ENCODE results near the gene ATG9B.
A peak's percentile ranks its signal among the peaks of the same experiment; 100 is the strongest.

Gene ATG9B

DNA sequence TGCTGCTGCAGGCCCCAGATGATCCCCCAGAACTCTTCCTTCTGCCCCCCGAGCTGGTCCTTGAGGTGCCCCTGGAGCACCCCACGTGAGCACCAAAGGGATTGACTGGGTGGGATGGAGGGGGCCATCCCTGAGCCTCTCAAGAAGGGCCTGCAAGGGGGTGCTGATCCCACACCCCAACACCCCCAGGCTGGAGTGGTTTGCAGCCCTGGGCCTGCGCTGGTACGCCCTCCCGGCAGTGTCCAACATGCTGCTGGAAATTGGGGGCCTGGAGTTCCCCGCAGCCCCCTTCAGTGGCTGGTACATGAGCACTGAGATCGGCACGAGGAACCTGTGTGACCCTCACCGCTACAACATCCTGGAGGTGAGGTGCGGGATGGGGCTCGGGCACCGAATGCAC is 25.3 kb downstream of the ATG9B start:
- DNase-seq (ENCODE audit: low spot score) = no peak

- no peak for DNase-seq (ENCODE audit: low spot score)
These were observed 26.0 kb downstream of the ATG9B start for GRCh38 chr7:150998341-150998740.

- no peak for DNase-seq (ENCODE audit: low spot score)
These were observed 26.5 kb downstream of the ATG9B start for GRCh38 chr7:150997817-150998216.

DNA sequence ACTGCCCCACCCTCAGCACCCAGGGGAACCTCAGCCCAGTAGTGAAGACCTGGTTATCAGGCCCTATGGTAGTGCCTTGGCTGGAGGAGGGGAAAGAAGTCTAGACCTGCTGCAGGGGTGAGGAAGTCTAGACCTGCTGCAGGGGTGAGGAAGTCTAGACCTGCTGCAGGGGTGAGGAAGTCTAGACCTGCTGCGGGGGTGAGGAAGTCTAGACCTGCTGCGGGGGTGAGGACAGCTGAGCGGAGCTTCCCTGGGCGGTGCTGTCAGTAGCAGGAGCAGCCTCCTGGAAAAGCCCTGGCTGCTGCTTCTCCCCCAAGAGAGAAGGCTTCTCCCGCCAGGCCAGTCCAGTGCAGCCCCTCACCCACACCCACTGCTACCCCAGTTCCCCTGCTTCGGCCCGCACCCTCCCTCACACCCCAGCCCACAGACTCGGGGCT is 27.2 kb downstream of the ATG9B start:
- no peak for DNase-seq (ENCODE audit: low spot score)

DNA sequence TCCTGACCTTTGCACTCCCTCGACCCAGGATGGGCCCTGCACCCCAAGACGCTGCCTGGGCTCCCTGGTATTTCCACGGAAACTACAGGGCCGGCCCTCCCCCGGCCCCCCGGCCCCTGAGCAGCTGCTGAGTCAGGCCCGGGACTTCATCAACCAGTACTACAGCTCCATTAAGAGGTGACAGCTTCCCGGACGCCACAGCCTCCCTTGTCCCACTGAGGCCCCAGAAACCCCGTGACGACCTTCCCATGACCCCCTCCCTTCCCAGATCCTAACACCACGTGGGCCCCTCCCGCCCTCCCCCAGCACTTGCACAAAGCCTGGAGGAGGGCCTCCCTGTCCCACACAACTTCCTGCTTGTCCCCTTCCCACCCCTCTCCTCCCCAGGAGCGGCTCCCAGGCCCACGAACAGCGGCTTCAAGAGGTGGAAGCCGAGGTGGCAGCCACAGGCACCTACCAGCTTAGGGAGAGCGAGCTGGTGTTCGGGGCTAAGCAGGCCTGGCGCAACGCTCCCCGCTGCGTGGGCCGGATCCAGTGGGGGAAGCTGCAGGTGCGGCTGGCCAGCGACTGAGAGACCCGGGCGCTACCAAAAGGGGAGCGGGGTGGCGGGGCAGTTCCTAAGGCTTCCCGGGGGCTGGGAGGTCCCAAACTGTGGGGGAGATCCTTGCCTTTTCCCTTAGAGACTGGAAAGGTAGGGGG is 27.8 kb downstream of the ATG9B start:
- no peak for DNase-seq (ENCODE audit: low spot score)

GRCh38 chr7:150994838-150995510 is 29.3 kb downstream of the ATG9B start:
- no peak for DNase-seq (ENCODE audit: low spot score)

DNA sequence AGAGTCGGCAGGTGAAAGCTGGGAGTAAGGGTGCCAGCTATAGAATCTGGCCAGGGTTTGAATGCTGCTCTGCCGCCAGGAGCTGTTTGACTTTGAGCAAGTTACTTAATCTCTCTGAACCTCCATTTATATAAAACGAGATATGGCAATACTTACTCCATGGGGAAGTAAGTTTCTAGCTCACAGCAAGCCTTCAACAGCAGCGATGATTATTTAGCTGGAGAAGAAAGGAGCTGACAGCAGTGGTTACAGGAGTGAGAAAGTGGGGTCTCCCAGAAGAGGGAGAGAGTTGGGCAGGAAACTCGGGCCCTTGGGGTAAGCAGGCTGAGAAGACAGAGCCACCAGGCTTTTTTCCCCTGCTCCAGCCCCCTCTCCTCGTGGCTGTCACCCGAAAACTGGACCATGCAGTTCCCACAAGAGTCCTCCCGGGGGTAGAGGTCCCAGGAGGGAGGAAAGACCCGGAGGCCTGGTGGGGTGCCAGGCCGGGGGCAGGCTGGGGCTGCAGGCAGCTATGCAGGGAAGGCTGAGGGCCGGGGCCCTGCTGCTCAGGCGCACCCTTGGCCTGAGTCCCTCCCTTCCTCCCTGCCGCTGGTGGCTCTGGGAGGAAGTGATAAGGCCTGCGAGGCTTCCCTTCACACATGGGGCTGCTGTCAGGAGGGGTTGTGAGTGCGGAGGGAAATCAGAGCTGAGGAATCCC is 30.0 kb downstream of the ATG9B start:
- no peak for DNase-seq (ENCODE audit: low spot score)

DNA sequence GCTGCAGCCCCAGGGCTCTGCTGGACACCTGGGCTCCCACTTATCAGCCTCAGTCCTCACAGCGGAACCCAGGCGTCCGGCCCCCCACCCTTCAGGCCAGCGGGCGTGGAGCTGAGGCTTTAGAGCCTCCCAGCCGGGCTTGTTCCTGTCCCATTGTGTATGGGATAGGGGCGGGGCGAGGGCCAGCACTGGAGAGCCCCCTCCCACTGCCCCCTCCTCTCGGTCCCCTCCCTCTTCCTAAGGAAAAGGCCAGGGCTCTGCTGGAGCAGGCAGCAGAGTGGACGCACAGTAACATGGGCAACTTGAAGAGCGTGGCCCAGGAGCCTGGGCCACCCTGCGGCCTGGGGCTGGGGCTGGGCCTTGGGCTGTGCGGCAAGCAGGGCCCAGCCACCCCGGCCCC is 30.8 kb downstream of the ATG9B start:
- no peak for DNase-seq (ENCODE audit: low spot score)

GRCh38 chr7:150992833-150993302 is 31.4 kb downstream of the ATG9B start:
- peak; percentile 62 for DNase-seq (ENCODE audit: low spot score)

- DNase-seq (ENCODE audit: low spot score) = no peak
These were observed 32.1 kb downstream of the ATG9B start for GRCh38 chr7:150992051-150992640.

DNA sequence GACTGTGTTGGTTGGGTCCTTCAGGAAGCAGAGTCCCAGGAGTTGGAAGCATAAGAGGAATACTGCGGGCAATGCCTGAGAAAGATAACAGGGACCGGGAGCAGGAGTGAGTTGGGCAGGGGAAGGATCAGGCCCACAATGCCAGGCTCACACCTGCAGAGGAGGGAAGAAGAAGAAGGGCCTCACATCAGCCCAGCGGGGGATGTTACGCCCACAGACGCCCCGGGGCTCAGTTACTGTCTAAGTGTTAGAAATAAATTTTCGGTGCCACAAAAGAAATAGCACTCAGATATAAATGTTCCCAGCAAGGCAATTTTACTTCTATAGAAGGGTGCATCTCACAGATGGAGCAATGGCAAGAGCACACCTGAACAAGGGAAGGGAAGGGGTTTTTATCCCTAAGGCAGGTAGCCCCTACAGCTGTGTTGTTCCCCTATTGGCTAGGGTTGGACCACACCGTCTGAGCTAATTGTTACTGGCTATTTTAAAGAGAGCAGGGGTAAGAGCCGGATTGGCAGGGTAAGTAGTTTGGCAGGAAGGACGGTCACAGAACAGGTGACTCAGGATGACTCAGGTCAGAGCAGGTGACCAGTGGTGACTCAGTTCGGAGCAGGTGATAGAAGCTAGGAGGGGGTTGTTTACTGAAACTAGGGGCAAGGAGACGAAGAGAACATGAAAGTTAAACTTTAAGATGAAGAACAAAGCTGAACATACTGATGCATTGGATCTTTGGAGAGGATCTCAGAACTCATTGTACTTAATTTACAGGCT is 33.7 kb downstream of the ATG9B start, which contains the start of gene NOS3:
Gene NOS3, plus strand, starts transcription at position 602 of the 771 bp plus-strand sequence. CDS start 2,787 bp downstream, outside the sequence.
- no peak for DNase-seq (ENCODE audit: low spot score)

DNA sequence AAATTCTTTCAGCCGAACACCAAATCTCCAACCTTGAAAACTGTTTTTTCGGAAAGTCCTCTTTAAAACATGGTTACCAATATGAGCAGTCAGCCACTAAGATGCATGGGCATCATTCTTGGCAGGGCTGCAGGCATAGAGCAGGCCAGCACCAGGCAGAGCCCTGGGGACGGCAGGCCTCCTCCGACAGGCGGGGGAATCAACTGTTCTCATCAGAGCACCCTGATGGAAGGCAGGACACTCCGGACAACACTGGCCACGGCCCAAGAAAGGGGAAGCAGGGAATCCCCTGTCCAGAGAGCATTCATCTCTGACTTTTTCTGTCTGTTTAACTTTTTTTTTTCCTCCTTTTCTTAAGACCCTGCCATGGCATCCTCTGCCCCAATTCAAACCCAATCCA is 34.8 kb downstream of the ATG9B start:
- DNase-seq (ENCODE audit: low spot score) = no peak

- DNase-seq (ENCODE audit: low spot score) = peak; percentile 72
These were observed 35.8 kb downstream of the ATG9B start for GRCh38 chr7:150988230-150989226.

DNA sequence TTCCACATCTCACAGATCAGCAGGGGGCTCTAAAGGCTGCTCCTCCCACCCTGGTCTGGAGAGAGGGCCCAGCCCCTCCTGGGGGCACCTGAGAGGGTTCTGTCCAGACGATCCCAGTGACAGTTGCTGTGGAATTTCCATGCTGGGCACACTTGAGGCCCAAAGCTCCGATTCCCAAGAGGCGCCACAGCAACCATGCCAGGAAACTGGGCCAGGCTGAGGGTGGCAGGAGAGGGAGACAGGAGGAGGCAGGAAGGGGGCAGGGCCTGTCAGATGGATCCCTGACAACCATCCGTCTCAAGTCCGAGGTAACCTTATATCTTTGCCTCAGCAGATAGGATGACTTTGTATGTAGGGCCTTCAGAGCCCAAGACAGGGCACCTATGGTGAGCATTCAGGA is 37.7 kb downstream of the ATG9B start:
- DNase-seq (ENCODE audit: low spot score) = no peak

GRCh38 chr7:150986099-150986512 is 38.2 kb downstream of the ATG9B start:
- peak; percentile 80 for DNase-seq (ENCODE audit: low spot score)

DNA sequence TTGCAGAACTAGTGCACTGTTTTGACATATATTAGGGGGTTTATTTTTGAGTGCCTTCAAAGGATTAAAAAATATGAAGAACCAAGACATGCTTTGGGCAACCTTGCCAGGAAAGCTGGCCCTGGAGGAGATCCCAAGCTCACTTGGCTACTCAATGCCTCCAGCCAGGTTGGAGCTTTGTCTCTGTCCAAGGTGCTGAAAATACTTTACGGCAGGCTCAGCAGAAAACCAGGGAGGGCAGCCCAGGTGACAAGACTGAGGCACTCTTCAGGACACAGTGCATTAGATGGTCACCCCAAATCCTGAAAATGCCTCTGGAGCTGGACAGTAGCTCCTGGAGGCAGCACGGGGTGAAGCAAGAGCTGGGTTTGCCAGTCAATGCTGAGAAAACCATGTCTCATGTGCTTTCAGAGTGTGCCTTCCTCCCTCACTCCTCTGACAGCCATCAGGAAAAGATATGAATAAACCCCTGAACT is 40.4 kb downstream of the ATG9B start:
- DNase-seq (ENCODE audit: low spot score) = no peak

DNA sequence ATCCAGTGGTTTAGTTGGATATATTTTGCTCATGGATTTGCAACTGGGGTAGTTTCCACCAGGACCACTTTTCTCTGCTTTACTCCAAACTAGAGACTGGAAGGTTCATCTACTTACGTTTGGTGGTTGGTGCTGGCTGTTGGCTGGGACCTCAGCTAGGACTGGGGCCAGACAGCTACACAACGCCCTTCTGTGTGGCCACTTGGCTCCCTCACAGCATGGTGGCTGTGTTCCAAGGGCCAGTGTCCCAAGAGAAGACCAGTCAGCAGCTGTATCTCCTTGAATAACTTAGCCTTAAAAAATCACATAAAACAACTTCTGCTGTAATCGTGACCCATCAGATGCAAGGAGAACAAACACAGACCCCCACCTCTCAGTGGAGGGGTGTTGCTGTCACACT is 41.9 kb downstream of the ATG9B start:
- DNase-seq (ENCODE audit: low spot score) = no peak

- no peak for DNase-seq (ENCODE audit: low spot score)
These were observed 42.6 kb downstream of the ATG9B start for GRCh38 chr7:150981644-150982043.

DNA sequence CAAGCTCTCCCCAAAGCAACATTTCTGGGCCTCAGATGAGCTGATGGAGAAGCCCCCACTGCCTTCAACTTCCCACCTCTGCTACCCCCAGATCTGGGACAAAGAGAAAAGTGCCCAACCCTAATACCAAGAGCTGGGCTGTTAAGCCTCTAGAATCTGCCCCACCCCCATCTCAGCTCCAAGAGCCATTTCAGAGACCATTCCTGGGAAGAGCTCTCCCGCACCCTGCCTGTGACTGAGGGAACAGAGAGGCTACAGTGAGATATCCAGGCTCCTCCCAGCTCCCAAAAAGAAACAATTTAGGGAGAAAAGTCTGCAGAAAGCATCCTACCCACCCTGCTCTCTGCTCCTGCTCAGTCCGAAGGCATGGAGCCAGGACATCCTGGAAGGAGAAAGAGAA is 43.6 kb downstream of the ATG9B start:
- no peak for DNase-seq (ENCODE audit: low spot score)

DNA sequence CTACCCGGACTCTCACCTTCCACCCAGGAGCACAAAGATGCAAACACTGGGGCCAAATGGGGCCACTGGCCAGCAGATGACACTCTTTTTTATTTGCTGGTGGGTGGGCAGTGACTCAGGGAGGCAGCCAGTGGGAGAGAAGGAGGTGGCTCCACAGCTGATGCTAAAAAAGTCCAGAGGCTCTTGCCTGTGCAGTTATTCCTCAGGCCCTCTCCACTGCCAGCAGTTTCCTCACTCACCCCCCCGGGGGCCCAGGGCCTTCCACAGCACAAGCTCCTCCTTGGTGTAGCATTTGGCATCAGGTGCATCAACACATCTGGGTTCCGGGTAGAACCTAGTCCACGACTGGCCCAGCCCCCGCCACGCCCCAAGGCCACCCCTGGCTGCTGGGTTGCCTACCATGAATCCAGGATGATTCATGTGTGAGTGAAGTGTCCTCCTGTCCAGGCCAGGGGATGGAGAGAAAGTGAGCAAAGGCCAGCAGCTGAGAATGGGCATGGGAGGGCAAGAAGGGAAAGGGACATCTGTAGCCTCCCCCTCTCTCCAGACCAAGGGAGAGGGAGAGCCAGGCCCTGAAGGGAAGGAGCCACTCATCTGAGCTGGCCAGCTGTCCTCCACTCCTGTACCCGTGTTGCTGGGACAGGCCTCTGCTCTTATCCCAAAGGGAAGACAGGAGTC is 44.4 kb downstream of the ATG9B start:
- no peak for DNase-seq (ENCODE audit: low spot score)

All from hepatic stellate cell (primary cell).